Liver (tissue), 9 donors: Measurements from ENCODE around the gene CBX6. TPM values are rescaled to one million over a fixed set of nuclear protein-coding genes. Genes with fewer than 3 reads are reported as not detected.

Source experiments
- DNase-seq: peaks from one replicate; pipeline ENCODE4 v3.0.0-alpha.2; 2017; ENCODE audit warnings: low spot score
- H3K27ac ChIP-seq, 2 donors: one replicate each; pipeline ENCODE4 v1.7.0; 2013; ENCODE audit warnings: inconsistent platforms in 2 of 2, low read length in 2 of 2, control low read depth in 1 of 2, low read depth in 1 of 2, mild to moderate bottlenecking in 1 of 2
- H3K27me3 ChIP-seq, 4 donors: one replicate each; pipeline versions ENCODE4 v1.6.1 to v1.7.0; 2013; ENCODE audit warnings: low read length in 3 of 4, inconsistent platforms in 1 of 4, mild to moderate bottlenecking in 1 of 4, moderate library complexity in 1 of 4; ENCODE audit not compliant: control insufficient read depth in 4 of 4, insufficient read depth in 4 of 4
- H3K36me3 ChIP-seq, 4 donors: one replicate each; pipeline versions ENCODE4 v1.6.1 to v1.7.0; 2013; ENCODE audit warnings: low read length in 3 of 4, mild to moderate bottlenecking in 3 of 4, low read depth in 1 of 4, moderate library complexity in 1 of 4; ENCODE audit not compliant: control insufficient read depth in 4 of 4, insufficient read depth in 3 of 4
- H3K4me1 ChIP-seq, 4 donors: one replicate each; pipeline versions ENCODE4 v1.6.1 to v1.7.0; 2013; ENCODE audit warnings: low read length in 3 of 4, mild to moderate bottlenecking in 3 of 4, moderate library complexity in 1 of 4; ENCODE audit not compliant: control insufficient read depth in 4 of 4, insufficient read depth in 4 of 4
- H3K4me3 ChIP-seq, 3 donors: one replicate each; pipeline versions ENCODE4 v1.6.1 to v1.7.0; 2013; ENCODE audit warnings: low read length in 3 of 3, control low read depth in 1 of 3, low read depth in 1 of 3, mild to moderate bottlenecking in 1 of 3
- H3K9ac ChIP-seq, 2 donors: one replicate each; pipeline ENCODE4 v1.7.0; 2013; ENCODE audit warnings: low read length in 2 of 2, mild to moderate bottlenecking in 2 of 2, moderate library complexity in 2 of 2, control low read depth in 1 of 2, low read depth in 1 of 2
- H3K9me3 ChIP-seq, 4 donors: one replicate each; pipeline versions ENCODE4 v1.6.1 to v1.7.0; 2013; ENCODE audit warnings: low read length in 3 of 4; ENCODE audit not compliant: control insufficient read depth in 4 of 4
- EGR1 ChIP-seq, 2 donors: IDR thresholded peaks; 2 replicates each; pipeline ENCODE4 v1.6.1; 2016 to 2018; ENCODE audit warnings: antibody characterized with exemption in 2 of 2, low read depth in 2 of 2
- FOXA1 ChIP-seq: IDR thresholded peaks from 2 replicates; pipeline ENCODE4 v1.6.1; 2016; ENCODE audit warnings: antibody characterized with exemption
- FOXA2 ChIP-seq: IDR thresholded peaks from 2 replicates; pipeline ENCODE4 v1.6.1; 2016; ENCODE audit warnings: antibody characterized with exemption
- GABPA ChIP-seq, 2 donors: IDR thresholded peaks in 1 of 2; conservative IDR thresholded peaks in 1 of 2; 2 replicates each; pipeline ENCODE4 v1.6.1; 2016; ENCODE audit warnings: antibody characterized with exemption in 2 of 2, mild to moderate bottlenecking in 1 of 2, moderate library complexity in 1 of 2
- HNF4A ChIP-seq, 2 donors: conservative IDR thresholded peaks; 2 replicates each; pipeline ENCODE4 v1.6.1; 2016; ENCODE audit warnings: antibody characterized with exemption in 2 of 2, mild to moderate bottlenecking in 2 of 2
- HNF4G ChIP-seq: IDR thresholded peaks from 2 replicates; pipeline ENCODE4 v1.6.1; 2016; ENCODE audit warnings: antibody characterized with exemption
- JUND ChIP-seq, 2 donors: IDR thresholded peaks; 2 replicates each; pipeline ENCODE4 v1.6.1; 2016; ENCODE audit warnings: antibody characterized with exemption in 2 of 2
- NR2F2 ChIP-seq: IDR thresholded peaks from 2 replicates; pipeline ENCODE4 v1.6.1; 2016; ENCODE audit warnings: antibody characterized with exemption
- RAD21 ChIP-seq, 2 donors: IDR thresholded peaks; 2 replicates each; pipeline ENCODE4 v1.6.1; 2016; ENCODE audit warnings: antibody characterized with exemption in 2 of 2, mild to moderate bottlenecking in 2 of 2
- RXRA ChIP-seq, 2 donors: IDR thresholded peaks; 2 replicates each; pipeline ENCODE4 v1.6.1; 2017 to 2018; ENCODE audit warnings: antibody characterized with exemption in 2 of 2, mild to moderate bottlenecking in 1 of 2
- SP1 ChIP-seq: IDR thresholded peaks from 2 replicates; pipeline ENCODE4 v1.6.1; 2018; ENCODE audit warnings: antibody characterized with exemption, mild to moderate bottlenecking
- TAF1 ChIP-seq: conservative IDR thresholded peaks from 2 replicates; pipeline ENCODE4 v1.6.1; 2016; ENCODE audit warnings: antibody characterized with exemption, mild to moderate bottlenecking
- YY1 ChIP-seq: IDR thresholded peaks from 2 replicates; pipeline ENCODE4 v1.6.1; 2016; ENCODE audit warnings: antibody characterized with exemption, mild to moderate bottlenecking
- WGBS: extraction: QIAGEN DNeasy Blood & Tissue Kit; methylation state at CpG from one replicate; pipeline ENCODE4 v1.1.7; 2013; 5-methylcytosine and 5-hydroxymethylcytosine counted together
- polyA plus RNA-seq, 2 donors: library from polyadenylated mRNA; stranded (reverse) in 1 of 2; unstranded in 1 of 2; fragments of 200-250 nt in 1 of 2; fragments of >200 nt in 1 of 2; fragmentation: Nextera tagmentation in 1 of 2; extraction: Ambion mirVana in 1 of 2; gene quantifications; one replicate each; pipeline versions ENCODE4 v1.2.1 to v1.2.3, GENCODE V29; 2013 to 2015
- total RNA-seq, 2 donors: library from RNA; depleted of rRNA; stranded (reverse); fragments of >200 nt; gene quantifications; one replicate each; pipeline ENCODE4 v1.2.3, GENCODE V29; 2014
- TF ChIP-seq, protein P1 (sequence below): fragments of 150-350 bp; IDR thresholded peaks from 2 replicates; pipeline ENCODE4 v1.5.1; 2017; ENCODE audit warnings: improper control_type of control experiment, low read depth, low read length; ENCODE audit not compliant: missing input control
- TF ChIP-seq, protein P2 (sequence below): IDR thresholded peaks from 2 replicates; pipeline ENCODE4 v1.6.1; 2016; ENCODE audit warnings: antibody characterized with exemption
- TF ChIP-seq, protein P3 (sequence below): IDR thresholded peaks from 2 replicates; pipeline ENCODE4 v1.6.1; 2016; ENCODE audit warnings: antibody characterized with exemption
- TF ChIP-seq, protein P4 (sequence below): IDR thresholded peaks from 2 replicates; pipeline ENCODE4 v1.6.1; 2016; ENCODE audit warnings: antibody characterized with exemption, mild to moderate bottlenecking
- TF ChIP-seq, protein P5 (sequence below): IDR thresholded peaks from 2 replicates; pipeline ENCODE4 v1.6.1; 2016; ENCODE audit warnings: antibody characterized with exemption
- donor health status: healthy.
- donor health status: healthy.
- donor health status: healthy.
- donor health status: healthy.
- donor health status: healthy.

The CBX6 gene
- total and polyA plus RNA-seq, 4 donors: 7.3 to 11.0 (median 10.2) TPM

DNA sequence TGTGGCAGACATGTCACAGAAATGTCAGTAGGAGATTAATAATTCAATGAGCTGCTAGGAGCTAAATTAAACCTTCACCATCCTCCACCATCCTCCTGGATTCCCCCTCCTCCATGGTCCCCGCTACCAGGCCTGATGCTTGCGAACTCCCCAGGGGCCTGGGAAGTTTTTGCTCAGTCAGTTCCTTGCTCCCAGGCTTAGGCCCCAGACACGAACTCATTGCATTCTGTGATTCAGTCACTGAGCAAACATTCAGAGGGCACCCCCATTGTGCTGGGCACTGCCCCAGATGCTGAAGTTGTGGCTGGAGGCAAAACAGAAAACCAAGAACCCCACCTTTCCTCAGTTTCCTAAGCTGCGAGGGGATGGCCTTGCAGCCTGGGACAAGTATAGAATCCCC lies 42.5 kb downstream of the CBX6 start:
- H3K36me3 ChIP-seq: no peaks in the 10 kb centered on the region
- H3K27me3 ChIP-seq: no peaks in the 10 kb centered on the region
- H3K4me1 ChIP-seq: no peaks in the 10 kb centered on the region
- peaks cover 0 to 16% (median 4%) of the 10 kb centered on the region in 4 donors for H3K9me3 ChIP-seq
- H3K27ac ChIP-seq: no peak overlapping the region
- WGBS: 82% methylated on average over 4 of the region's 4 CpGs
- DNase-seq: no peak
- H3K4me3 ChIP-seq: no peak overlapping the region
- H3K9ac ChIP-seq: no peak overlapping the region
- TF ChIP-seq SP1 (no peak), FOXA2 (no peak), JUND (IDR thresholded peaks at IDR 0.05) (no peak), RXRA (IDR thresholded peaks at IDR 0.05) (no peak), GABPA (IDR thresholded peaks at IDR 0.05 in 1 of 2, conservative IDR thresholded peaks at IDR 0.05 in 1 of 2) (no peak), NR2F2 (no peak), EGR1 (IDR thresholded peaks at IDR 0.05; ENCODE audit: low read depth in 2 of 2) (no peak), RAD21 (IDR thresholded peaks at IDR 0.05) (no peak), HNF4G (no peak), HNF4A (conservative IDR thresholded peaks at IDR 0.05) (no peak), YY1 (no peak), TAF1 (no peak), FOXA1 (no peak)
- TF ChIP-seq, protein P1, sequence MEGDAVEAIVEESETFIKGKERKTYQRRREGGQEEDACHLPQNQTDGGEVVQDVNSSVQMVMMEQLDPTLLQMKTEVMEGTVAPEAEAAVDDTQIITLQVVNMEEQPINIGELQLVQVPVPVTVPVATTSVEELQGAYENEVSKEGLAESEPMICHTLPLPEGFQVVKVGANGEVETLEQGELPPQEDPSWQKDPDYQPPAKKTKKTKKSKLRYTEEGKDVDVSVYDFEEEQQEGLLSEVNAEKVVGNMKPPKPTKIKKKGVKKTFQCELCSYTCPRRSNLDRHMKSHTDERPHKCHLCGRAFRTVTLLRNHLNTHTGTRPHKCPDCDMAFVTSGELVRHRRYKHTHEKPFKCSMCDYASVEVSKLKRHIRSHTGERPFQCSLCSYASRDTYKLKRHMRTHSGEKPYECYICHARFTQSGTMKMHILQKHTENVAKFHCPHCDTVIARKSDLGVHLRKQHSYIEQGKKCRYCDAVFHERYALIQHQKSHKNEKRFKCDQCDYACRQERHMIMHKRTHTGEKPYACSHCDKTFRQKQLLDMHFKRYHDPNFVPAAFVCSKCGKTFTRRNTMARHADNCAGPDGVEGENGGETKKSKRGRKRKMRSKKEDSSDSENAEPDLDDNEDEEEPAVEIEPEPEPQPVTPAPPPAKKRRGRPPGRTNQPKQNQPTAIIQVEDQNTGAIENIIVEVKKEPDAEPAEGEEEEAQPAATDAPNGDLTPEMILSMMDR: no peak
- TF ChIP-seq, protein P2, sequence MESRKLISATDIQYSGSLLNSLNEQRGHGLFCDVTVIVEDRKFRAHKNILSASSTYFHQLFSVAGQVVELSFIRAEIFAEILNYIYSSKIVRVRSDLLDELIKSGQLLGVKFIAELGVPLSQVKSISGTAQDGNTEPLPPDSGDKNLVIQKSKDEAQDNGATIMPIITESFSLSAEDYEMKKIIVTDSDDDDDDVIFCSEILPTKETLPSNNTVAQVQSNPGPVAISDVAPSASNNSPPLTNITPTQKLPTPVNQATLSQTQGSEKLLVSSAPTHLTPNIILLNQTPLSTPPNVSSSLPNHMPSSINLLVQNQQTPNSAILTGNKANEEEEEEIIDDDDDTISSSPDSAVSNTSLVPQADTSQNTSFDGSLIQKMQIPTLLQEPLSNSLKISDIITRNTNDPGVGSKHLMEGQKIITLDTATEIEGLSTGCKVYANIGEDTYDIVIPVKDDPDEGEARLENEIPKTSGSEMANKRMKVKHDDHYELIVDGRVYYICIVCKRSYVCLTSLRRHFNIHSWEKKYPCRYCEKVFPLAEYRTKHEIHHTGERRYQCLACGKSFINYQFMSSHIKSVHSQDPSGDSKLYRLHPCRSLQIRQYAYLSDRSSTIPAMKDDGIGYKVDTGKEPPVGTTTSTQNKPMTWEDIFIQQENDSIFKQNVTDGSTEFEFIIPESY: no peak
- TF ChIP-seq, protein P3, sequence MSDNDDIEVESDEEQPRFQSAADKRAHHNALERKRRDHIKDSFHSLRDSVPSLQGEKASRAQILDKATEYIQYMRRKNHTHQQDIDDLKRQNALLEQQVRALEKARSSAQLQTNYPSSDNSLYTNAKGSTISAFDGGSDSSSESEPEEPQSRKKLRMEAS: no peak
- TF ChIP-seq, protein P4, sequence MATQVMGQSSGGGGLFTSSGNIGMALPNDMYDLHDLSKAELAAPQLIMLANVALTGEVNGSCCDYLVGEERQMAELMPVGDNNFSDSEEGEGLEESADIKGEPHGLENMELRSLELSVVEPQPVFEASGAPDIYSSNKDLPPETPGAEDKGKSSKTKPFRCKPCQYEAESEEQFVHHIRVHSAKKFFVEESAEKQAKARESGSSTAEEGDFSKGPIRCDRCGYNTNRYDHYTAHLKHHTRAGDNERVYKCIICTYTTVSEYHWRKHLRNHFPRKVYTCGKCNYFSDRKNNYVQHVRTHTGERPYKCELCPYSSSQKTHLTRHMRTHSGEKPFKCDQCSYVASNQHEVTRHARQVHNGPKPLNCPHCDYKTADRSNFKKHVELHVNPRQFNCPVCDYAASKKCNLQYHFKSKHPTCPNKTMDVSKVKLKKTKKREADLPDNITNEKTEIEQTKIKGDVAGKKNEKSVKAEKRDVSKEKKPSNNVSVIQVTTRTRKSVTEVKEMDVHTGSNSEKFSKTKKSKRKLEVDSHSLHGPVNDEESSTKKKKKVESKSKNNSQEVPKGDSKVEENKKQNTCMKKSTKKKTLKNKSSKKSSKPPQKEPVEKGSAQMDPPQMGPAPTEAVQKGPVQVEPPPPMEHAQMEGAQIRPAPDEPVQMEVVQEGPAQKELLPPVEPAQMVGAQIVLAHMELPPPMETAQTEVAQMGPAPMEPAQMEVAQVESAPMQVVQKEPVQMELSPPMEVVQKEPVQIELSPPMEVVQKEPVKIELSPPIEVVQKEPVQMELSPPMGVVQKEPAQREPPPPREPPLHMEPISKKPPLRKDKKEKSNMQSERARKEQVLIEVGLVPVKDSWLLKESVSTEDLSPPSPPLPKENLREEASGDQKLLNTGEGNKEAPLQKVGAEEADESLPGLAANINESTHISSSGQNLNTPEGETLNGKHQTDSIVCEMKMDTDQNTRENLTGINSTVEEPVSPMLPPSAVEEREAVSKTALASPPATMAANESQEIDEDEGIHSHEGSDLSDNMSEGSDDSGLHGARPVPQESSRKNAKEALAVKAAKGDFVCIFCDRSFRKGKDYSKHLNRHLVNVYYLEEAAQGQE: no peak
- TF ChIP-seq, protein P5, sequence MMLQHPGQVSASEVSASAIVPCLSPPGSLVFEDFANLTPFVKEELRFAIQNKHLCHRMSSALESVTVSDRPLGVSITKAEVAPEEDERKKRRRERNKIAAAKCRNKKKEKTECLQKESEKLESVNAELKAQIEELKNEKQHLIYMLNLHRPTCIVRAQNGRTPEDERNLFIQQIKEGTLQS: no peak
